ENCODE results near the gene FGGY. TPM values are rescaled to one million over a fixed set of nuclear protein-coding genes. Genes with fewer than 3 reads are reported as not detected.

The FGGY gene
- total and polyA plus RNA-seq, 7 experiments from 2014 or later, result 2.5 to 15.2 (median 11.2) TPM

DNA sequence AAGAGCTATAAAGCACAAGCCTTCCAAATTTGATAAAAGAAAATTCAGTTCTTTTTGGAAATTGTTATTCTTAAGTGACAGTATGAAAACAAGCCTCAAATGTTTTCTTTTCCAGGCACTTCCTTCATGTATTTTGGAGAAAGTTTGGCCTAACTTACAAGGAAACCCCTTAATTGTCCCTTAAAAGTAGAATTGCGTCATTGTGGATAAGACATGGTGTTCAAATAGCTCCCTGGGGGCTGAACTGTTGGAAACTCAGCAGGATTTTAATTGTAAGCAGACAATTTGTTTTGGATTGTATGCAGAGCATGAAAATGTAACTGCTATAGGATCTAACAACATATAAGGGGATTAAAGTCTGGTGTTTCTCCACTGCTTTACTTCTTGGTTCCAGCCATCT, 35.4 kb upstream of the FGGY start:
- Histone ChIP-seq H3K36me3 (ENCODE audit: control insufficient read depth in 2 of 3, insufficient read depth in 3 of 3, low read length in 3 of 3) (no peaks in the 10 kb centered on the region), H3K27me3 (ENCODE audit: control insufficient read depth in 2 of 2, insufficient read depth in 2 of 2, low read length in 2 of 2) (no peaks in the 10 kb centered on the region), H3K9me3 (ENCODE audit: control insufficient read depth in 2 of 3, low read length in 3 of 3) (no peaks in the 10 kb centered on the region), H3K4me3 (ENCODE audit: low read length) (no peak overlapping the region), H3K4me1 (ENCODE audit: control insufficient read depth in 2 of 2, insufficient read depth in 2 of 2, low read length in 2 of 2) (no peaks in the 10 kb centered on the region), H3K27ac (ENCODE audit: low read depth, low read length) (no peak overlapping the region)
- ChIA-PET POLR2A (no interaction called here), CTCF (no interaction called here)
- H3K27me3 Mint-ChIP-seq, result peaks cover 0 to 14% (median 0%) of the 10 kb centered on the region in 5 donors
- H3K4me3 Mint-ChIP-seq, result no peak overlapping the region
- H3K36me3 Mint-ChIP-seq, result no peaks in the 10 kb centered on the region
- DNase-seq (no peak), ATAC-seq (no peak)
- intact Hi-C loops (cut with micrococcal nuclease), result no loop called here
- peaks cover 0 to 2% (median 0%) of the 10 kb centered on the region in 11 donors for H3K9me3 Mint-ChIP-seq
- H3K27ac Mint-ChIP-seq, result no peak overlapping the region
- H3K4me1 Mint-ChIP-seq, result peaks cover 0 to 2% (median 0%) of the 10 kb centered on the region in 7 donors

DNA sequence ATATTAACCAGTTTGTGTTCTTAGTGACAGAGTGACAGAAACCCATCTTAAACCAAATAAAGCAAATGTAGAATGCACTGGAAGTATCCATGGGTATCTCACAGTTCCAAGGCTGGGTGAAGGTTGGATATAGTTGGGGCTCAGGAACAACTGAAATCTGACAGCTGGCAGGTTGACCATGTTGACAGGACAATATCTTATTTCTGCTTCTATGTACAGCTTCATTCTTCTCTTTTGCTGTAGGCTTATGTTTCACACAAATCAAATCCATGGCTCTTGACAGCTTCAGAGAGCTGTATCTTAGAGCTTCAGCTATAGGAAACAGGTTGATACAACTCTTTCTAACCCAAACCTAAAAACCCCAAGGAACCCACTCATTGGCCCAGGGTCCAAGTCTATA, 34.3 kb upstream of the FGGY start:
- H3K4me1 ChIP-seq (ENCODE audit: control insufficient read depth in 2 of 2, insufficient read depth in 2 of 2, low read length in 2 of 2), result no peaks in the 10 kb centered on the region
- no peaks in the 10 kb centered on the region for H3K36me3 ChIP-seq (ENCODE audit: control insufficient read depth in 2 of 3, insufficient read depth in 3 of 3, low read length in 3 of 3)
- H3K9me3 Mint-ChIP-seq, result peaks cover 0 to 2% (median 0%) of the 10 kb centered on the region in 11 donors
- H3K27me3 ChIP-seq (ENCODE audit: control insufficient read depth in 2 of 2, insufficient read depth in 2 of 2, low read length in 2 of 2), result no peaks in the 10 kb centered on the region
- no peak overlapping the region for H3K4me3 Mint-ChIP-seq
- POLR2A ChIA-PET, result no interaction called here
- H3K27me3 Mint-ChIP-seq, result peaks cover 0 to 13% (median 0%) of the 10 kb centered on the region in 5 donors
- no peaks in the 10 kb centered on the region for H3K9me3 ChIP-seq (ENCODE audit: control insufficient read depth in 2 of 3, low read length in 3 of 3)
- intact Hi-C loops (cut with micrococcal nuclease), result loop anchor here in 1 of 2 donors (1.0 kb wide), 1 partner anchor 18 kb away; no protein-coding TSS in a partner anchor
- H3K4me3 ChIP-seq (ENCODE audit: low read length), result no peak overlapping the region
- no peaks in the 10 kb centered on the region for H3K36me3 Mint-ChIP-seq
- DNase-seq (no peak), ATAC-seq (no peak)
- H3K27ac ChIP-seq (ENCODE audit: low read depth, low read length), result no peak overlapping the region
- CTCF ChIA-PET, result no interaction called here
- H3K27ac Mint-ChIP-seq, result no peak overlapping the region
- H3K4me1 Mint-ChIP-seq, result peaks cover 0 to 2% (median 0%) of the 10 kb centered on the region in 7 donors

DNA sequence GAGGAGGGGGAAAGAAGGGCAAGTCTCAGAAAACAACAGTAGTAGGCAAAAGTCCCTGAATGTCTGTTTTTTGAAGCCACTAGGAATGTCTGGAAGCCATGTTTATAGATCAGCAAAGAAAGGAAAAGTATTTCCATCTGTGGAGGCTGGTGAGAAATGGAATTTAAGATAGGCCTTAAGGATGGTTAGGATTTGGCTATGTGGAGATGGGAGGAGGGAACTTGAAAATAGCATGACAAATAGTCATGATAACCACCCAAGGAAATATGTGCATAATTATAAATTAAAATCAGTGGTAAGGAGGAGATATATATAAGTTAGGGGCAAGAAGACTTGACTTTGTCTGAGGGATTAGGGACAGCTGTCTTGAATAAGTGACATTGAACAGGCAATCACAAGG, 33.8 kb upstream of the FGGY start:
- ChIA-PET CTCF (no interaction called here), POLR2A (no interaction called here)
- peaks cover 0 to 2% (median 0%) of the 10 kb centered on the region in 11 donors for H3K9me3 Mint-ChIP-seq
- peaks cover 0 to 13% (median 3%) of the 10 kb centered on the region in 5 donors for H3K27me3 Mint-ChIP-seq
- H3K27ac Mint-ChIP-seq, result no peak overlapping the region
- DNase-seq, result no peak
- Histone ChIP-seq H3K27me3 (ENCODE audit: control insufficient read depth in 2 of 2, insufficient read depth in 2 of 2, low read length in 2 of 2) (no peaks in the 10 kb centered on the region), H3K4me3 (ENCODE audit: low read length) (no peak overlapping the region), H3K4me1 (ENCODE audit: control insufficient read depth in 2 of 2, insufficient read depth in 2 of 2, low read length in 2 of 2) (no peaks in the 10 kb centered on the region), H3K9me3 (ENCODE audit: control insufficient read depth in 2 of 3, low read length in 3 of 3) (no peaks in the 10 kb centered on the region), H3K27ac (ENCODE audit: low read depth, low read length) (no peak overlapping the region), H3K36me3 (ENCODE audit: control insufficient read depth in 2 of 3, insufficient read depth in 3 of 3, low read length in 3 of 3) (no peaks in the 10 kb centered on the region)
- H3K4me3 Mint-ChIP-seq, result no peak overlapping the region
- H3K36me3 Mint-ChIP-seq, result no peaks in the 10 kb centered on the region
- H3K4me1 Mint-ChIP-seq, result peaks cover 0 to 2% (median 0%) of the 10 kb centered on the region in 7 donors
- intact Hi-C loops (cut with micrococcal nuclease), result loop anchor here in 1 of 2 donors (1.0 kb wide), 1 partner anchor 19 kb away; no protein-coding TSS in a partner anchor
- ATAC-seq, result no peak

DNA sequence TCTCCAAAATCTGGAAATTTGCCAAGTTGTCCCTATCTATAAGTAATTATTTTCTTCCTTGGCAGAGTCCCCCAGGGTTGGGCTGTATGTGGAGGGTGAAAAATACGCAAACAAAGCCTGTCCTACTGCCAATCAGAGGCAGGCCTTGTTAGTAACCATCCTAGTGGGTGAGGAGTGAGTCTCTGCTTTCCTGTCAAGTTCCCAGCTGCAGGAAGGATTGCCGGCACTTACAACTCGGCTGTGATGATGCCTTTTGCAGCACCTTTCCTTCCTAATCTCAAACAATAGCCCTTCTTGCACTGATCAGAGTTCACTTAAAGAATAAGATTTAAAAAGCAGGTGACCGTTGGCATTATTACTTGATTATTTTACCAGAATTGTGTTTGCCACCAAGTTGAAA, 31.3 kb upstream of the FGGY start:
- Mint-ChIP-seq H3K36me3 (no peaks in the 10 kb centered on the region), H3K4me1 (peaks cover 0 to 2% (median 0%) of the 10 kb centered on the region in 7 donors), H3K27ac (no peak overlapping the region), H3K4me3 (no peak overlapping the region), H3K27me3 (peaks cover 0 to 12% (median 8%) of the 10 kb centered on the region in 5 donors), H3K9me3 (peaks cover 0 to 4% (median 0%) of the 10 kb centered on the region in 11 donors)
- Histone ChIP-seq H3K27ac (ENCODE audit: low read depth, low read length) (no peak overlapping the region), H3K4me1 (ENCODE audit: control insufficient read depth in 2 of 2, insufficient read depth in 2 of 2, low read length in 2 of 2) (no peaks in the 10 kb centered on the region), H3K36me3 (ENCODE audit: control insufficient read depth in 2 of 3, insufficient read depth in 3 of 3, low read length in 3 of 3) (no peaks in the 10 kb centered on the region), H3K4me3 (ENCODE audit: low read length) (no peak overlapping the region), H3K27me3 (ENCODE audit: control insufficient read depth in 2 of 2, insufficient read depth in 2 of 2, low read length in 2 of 2) (no peaks in the 10 kb centered on the region), H3K9me3 (ENCODE audit: control insufficient read depth in 2 of 3, low read length in 3 of 3) (no peaks in the 10 kb centered on the region)
- intact Hi-C loops (cut with micrococcal nuclease), result no loop called here
- ATAC-seq (no peak), DNase-seq (no peak)
- ChIA-PET POLR2A (no interaction called here), CTCF (no interaction called here)

DNA sequence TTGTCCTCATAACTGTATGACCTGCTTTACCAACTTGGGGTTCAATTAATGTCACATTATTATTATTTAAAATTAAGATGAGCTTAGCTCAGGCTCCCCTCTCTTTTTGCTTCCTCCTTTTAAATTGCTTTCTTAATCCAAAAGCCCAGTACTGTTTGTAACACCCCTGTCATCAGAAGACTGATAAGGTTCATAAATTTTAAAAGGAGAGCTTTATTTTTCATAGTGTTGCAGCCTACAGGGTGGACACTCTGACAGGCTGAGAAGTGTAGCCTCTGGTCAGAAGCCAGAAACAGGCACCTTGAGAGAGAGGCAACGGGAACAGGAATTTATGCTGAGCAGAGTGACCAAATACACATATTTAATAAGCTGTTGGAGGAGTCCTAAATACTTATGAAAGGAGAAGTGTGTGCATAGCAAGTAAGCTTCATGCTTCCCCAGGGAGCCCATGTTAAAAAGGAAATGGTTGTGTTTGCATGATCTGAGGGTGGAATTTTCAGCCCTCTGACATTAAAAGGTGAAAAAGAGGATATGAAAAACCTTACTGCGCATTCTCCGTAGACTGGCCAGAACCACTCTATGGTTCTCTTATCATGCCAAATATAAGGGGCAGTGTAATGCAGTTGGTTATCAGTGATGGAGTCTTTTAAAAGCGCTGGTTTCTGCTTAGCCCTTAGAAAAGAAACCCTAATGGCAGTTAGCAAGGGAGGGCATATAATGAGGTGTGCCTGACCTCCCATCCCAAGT, 30.5 kb upstream of the FGGY start:
- no peaks in the 10 kb centered on the region for H3K36me3 Mint-ChIP-seq
- ChIA-PET CTCF (no interaction called here), POLR2A (no interaction called here)
- H3K9me3 Mint-ChIP-seq, result peaks cover 0 to 4% (median 0%) of the 10 kb centered on the region in 11 donors
- Histone ChIP-seq H3K36me3 (ENCODE audit: control insufficient read depth in 2 of 3, insufficient read depth in 3 of 3, low read length in 3 of 3) (no peaks in the 10 kb centered on the region), H3K4me1 (ENCODE audit: control insufficient read depth in 2 of 2, insufficient read depth in 2 of 2, low read length in 2 of 2) (no peaks in the 10 kb centered on the region), H3K4me3 (ENCODE audit: low read length) (no peak overlapping the region), H3K27ac (ENCODE audit: low read depth, low read length) (no peak overlapping the region), H3K27me3 (ENCODE audit: control insufficient read depth in 2 of 2, insufficient read depth in 2 of 2, low read length in 2 of 2) (no peaks in the 10 kb centered on the region), H3K9me3 (ENCODE audit: control insufficient read depth in 2 of 3, low read length in 3 of 3) (no peaks in the 10 kb centered on the region)
- peak; percentile 53 for ATAC-seq
- peaks cover 0 to 2% (median 0%) of the 10 kb centered on the region in 7 donors for H3K4me1 Mint-ChIP-seq
- H3K4me3 Mint-ChIP-seq, result no peak overlapping the region
- H3K27ac Mint-ChIP-seq, result no peak overlapping the region
- intact Hi-C loops (cut with micrococcal nuclease), result no loop called here
- DNase-seq, result no peak
- H3K27me3 Mint-ChIP-seq, result peaks cover 6 to 18% (median 6%) of the 10 kb centered on the region in 5 donors

DNA sequence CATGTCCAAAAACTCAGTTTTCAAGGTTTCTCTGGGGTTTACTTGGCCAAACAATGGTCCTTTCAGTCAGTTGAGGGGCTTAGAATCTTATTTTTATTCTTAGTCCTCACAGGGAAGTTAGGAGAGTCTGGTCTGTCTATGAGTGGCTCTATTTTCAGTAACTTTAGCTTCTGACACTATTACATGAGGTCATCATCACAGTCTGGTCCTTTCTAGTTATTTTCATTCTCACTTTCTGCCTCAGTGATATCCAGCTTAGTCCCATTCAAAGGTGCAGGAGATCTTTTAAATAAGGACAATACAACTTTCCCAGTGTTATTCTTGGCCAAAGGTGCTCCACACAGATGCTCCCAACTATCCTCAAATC, 30.0 kb upstream of the FGGY start:
- H3K4me3 ChIP-seq (ENCODE audit: low read length), result no peak overlapping the region
- intact Hi-C loops (cut with micrococcal nuclease), result no loop called here
- ChIA-PET POLR2A (no interaction called here), CTCF (no interaction called here)
- Mint-ChIP-seq H3K9me3 (peaks cover 0 to 4% (median 0%) of the 10 kb centered on the region in 11 donors), H3K4me1 (peaks cover 0 to 2% (median 0%) of the 10 kb centered on the region in 7 donors), H3K27me3 (peaks cover 6 to 18% (median 6%) of the 10 kb centered on the region in 5 donors), H3K36me3 (no peaks in the 10 kb centered on the region), H3K4me3 (no peak overlapping the region), H3K27ac (no peak overlapping the region)
- H3K4me1 ChIP-seq (ENCODE audit: control insufficient read depth in 2 of 2, insufficient read depth in 2 of 2, low read length in 2 of 2), result no peaks in the 10 kb centered on the region
- DNase-seq, result no peak
- H3K27me3 ChIP-seq (ENCODE audit: control insufficient read depth in 2 of 2, insufficient read depth in 2 of 2, low read length in 2 of 2), result no peaks in the 10 kb centered on the region
- H3K9me3 ChIP-seq (ENCODE audit: control insufficient read depth in 2 of 3, low read length in 3 of 3), result no peaks in the 10 kb centered on the region
- no peaks in the 10 kb centered on the region for H3K36me3 ChIP-seq (ENCODE audit: control insufficient read depth in 2 of 3, insufficient read depth in 3 of 3, low read length in 3 of 3)
- ATAC-seq, result no peak
- no peak overlapping the region for H3K27ac ChIP-seq (ENCODE audit: low read depth, low read length)

DNA sequence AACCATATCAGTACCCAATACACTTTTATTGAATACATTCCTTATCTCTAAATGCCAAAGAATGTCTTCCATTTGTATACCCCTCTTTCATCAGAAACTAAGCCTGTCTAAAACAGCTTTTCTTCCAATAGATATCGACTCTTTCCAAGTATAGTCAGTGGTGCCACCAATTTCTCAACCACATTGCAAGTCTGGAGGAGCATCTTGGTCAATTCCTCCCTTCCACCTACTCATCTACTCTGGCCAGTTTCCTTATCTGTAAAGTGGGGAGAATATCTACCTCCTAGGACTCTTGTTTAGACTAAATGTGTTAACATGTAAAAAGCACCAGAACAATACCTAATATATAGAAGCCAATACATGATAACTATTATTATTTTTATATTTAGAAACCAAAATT, 28.5 kb upstream of the FGGY start:
- no peaks in the 10 kb centered on the region for H3K9me3 ChIP-seq (ENCODE audit: control insufficient read depth in 2 of 3, low read length in 3 of 3)
- peaks cover 0 to 4% (median 0%) of the 10 kb centered on the region in 11 donors for H3K9me3 Mint-ChIP-seq
- H3K36me3 Mint-ChIP-seq, result no peaks in the 10 kb centered on the region
- H3K4me3 Mint-ChIP-seq, result no peak overlapping the region
- no peak for ATAC-seq
- POLR2A ChIA-PET, result no interaction called here
- no peak overlapping the region for H3K4me3 ChIP-seq (ENCODE audit: low read length)
- peaks cover 0 to 10% (median 0%) of the 10 kb centered on the region in 7 donors for H3K4me1 Mint-ChIP-seq
- H3K27me3 ChIP-seq (ENCODE audit: control insufficient read depth in 2 of 2, insufficient read depth in 2 of 2, low read length in 2 of 2), result no peaks in the 10 kb centered on the region
- H3K27me3 Mint-ChIP-seq, result peaks cover 6 to 18% (median 7%) of the 10 kb centered on the region in 5 donors
- no peaks in the 10 kb centered on the region for H3K4me1 ChIP-seq (ENCODE audit: control insufficient read depth in 2 of 2, insufficient read depth in 2 of 2, low read length in 2 of 2)
- CTCF ChIA-PET, result no interaction called here
- H3K36me3 ChIP-seq (ENCODE audit: control insufficient read depth in 2 of 3, insufficient read depth in 3 of 3, low read length in 3 of 3), result no peaks in the 10 kb centered on the region
- intact Hi-C loops (cut with micrococcal nuclease), result no loop called here
- no peak overlapping the region for H3K27ac ChIP-seq (ENCODE audit: low read depth, low read length)
- no peak overlapping the region for H3K27ac Mint-ChIP-seq
- DNase-seq, result no peak
